ENCODE measurements around the gene KRT5. TPM values are rescaled to one million over a fixed set of nuclear protein-coding genes. Genes with fewer than 3 reads are reported as not detected.

KRT5 gene
- total and polyA plus RNA-seq, 2 of the 13 experiments (the other 11 are each of a cell fraction or from before 2014, with no cell fraction given): 0.08 TPM; not detected in 1

GRCh38 chr12:52551216-52551865 lies 31.1 kb upstream of the KRT5 start:
- Histone ChIP-seq H3K27ac (ENCODE audit: extremely low read length, insufficient read depth, low read length) (no peak overlapping the region), H3K9me3 (ENCODE audit: low read length) (no peaks in the 10 kb centered on the region), H2AFZ (ENCODE audit: low read length) (no peak overlapping the region), H3K4me1 (ENCODE audit: insufficient read depth, low read length) (no peaks in the 10 kb centered on the region), H4K20me1 (ENCODE audit: insufficient read depth, low read length) (no peaks in the 10 kb centered on the region), H3K4me2 (ENCODE audit: low read depth, low read length) (no peak overlapping the region), H3K27me3 (ENCODE audit: control insufficient read depth in 1 of 2, insufficient read depth in 2 of 2, low read length in 2 of 2) (peaks cover 3 to 55% of the 10 kb centered on the region in 2 experiments; a peak in 4 of 5 replicates), H3K79me2 (ENCODE audit: insufficient read depth, low read length) (no peaks in the 10 kb centered on the region), H3K4me3 (replicated peaks in 1 of 3; ENCODE audit: insufficient read depth in 1 of 3, low read depth in 2 of 3, low read length in 3 of 3) (no peak overlapping the region), H3K9ac (ENCODE audit: insufficient read depth, low read depth, low read length) (no peak overlapping the region), H3K36me3 (replicated peaks in 1 of 2; ENCODE audit: control insufficient read depth in 1 of 2, insufficient read depth in 2 of 2, low read length in 2 of 2) (no peaks in the 10 kb centered on the region)
- ChIA-PET CTCF (ENCODE audit: low intra/inter-chr PET ratio, low total read pairs) (no interaction called here), POLR2A (no interaction called here)
- no peak for FAIRE-seq
- TF ChIP-seq, protein P1, sequence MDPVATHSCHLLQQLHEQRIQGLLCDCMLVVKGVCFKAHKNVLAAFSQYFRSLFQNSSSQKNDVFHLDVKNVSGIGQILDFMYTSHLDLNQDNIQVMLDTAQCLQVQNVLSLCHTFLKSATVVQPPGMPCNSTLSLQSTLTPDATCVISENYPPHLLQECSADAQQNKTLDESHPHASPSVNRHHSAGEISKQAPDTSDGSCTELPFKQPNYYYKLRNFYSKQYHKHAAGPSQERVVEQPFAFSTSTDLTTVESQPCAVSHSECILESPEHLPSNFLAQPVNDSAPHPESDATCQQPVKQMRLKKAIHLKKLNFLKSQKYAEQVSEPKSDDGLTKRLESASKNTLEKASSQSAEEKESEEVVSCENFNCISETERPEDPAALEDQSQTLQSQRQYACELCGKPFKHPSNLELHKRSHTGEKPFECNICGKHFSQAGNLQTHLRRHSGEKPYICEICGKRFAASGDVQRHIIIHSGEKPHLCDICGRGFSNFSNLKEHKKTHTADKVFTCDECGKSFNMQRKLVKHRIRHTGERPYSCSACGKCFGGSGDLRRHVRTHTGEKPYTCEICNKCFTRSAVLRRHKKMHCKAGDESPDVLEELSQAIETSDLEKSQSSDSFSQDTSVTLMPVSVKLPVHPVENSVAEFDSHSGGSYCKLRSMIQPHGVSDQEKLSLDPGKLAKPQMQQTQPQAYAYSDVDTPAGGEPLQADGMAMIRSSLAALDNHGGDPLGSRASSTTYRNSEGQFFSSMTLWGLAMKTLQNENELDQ (CRISPR knock-in tag; IDR thresholded peaks at IDR 0.05; ENCODE audit: borderline replicate concordance): no peak
- no peak for TF ChIP-seq ZNF460 (CRISPR knock-in tag; IDR thresholded peaks at IDR 0.05; ENCODE audit: borderline replicate concordance)
- 14% methylated on average over 4 of the region's 6 CpGs for WGBS (ENCODE audit: low lambda C conversion rate)
- BruUV-seq (replicated peaks): no TSS peak
- ATAC-seq: no peak; the same call in 2 of the 3 replicates
- intact Hi-C loops (cut with micrococcal nuclease; ENCODE audit: unreplicated experiment): no loop called here
- no peak for DNase-seq (ENCODE audit: low spot score)
- in situ Hi-C loops (cut with HindIII; ENCODE audit: extremely low pct_ligation_motif_present, low pct_unique_long_range_greater_than_20kb): no loop called here

DNA sequence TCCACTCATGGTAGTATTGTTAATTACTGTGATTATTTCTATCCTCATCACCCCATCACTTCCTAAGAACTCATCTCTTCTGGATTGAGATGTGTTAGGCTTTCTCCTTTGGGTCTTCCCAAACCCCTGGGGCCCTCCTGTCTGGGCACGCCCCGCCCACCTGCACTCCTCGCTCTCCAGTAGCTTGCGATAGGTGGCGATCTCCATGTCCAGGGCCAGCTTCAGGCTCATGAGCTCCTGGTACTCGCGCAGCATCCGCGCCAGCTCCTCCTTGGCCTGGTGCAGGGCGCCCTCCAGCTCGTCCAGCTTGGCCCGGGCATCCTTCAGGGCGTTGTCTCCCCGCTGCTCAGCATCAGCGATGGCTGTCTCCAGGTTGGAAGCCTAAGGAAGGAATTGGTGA lies 25.9 kb upstream of the KRT5 start:
- in situ Hi-C loops (cut with HindIII; ENCODE audit: extremely low pct_ligation_motif_present, low pct_unique_long_range_greater_than_20kb): loop anchor here (25.0 kb wide), 1 partner anchor 409 kb away; no protein-coding TSS in a partner anchor

More for the DNA sequence above, 25.9 kb upstream of the KRT5 start:
- TF ChIP-seq IRX3 (CRISPR knock-in tag; IDR thresholded peaks at IDR 0.05; ENCODE audit: borderline replicate concordance, low read depth): no peak
- TF ChIP-seq, protein P2, sequence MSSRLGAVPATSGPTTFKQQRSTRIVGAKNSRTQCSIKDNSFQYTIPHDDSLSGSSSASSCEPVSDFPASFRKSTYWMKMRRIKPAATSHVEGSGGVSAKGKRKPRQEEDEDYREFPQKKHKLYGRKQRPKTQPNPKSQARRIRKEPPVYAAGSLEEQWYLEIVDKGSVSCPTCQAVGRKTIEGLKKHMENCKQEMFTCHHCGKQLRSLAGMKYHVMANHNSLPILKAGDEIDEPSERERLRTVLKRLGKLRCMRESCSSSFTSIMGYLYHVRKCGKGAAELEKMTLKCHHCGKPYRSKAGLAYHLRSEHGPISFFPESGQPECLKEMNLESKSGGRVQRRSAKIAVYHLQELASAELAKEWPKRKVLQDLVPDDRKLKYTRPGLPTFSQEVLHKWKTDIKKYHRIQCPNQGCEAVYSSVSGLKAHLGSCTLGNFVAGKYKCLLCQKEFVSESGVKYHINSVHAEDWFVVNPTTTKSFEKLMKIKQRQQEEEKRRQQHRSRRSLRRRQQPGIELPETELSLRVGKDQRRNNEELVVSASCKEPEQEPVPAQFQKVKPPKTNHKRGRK (CRISPR knock-in tag; IDR thresholded peaks at IDR 0.05): no peak
- TF ChIP-seq ZFP82 (CRISPR knock-in tag; IDR thresholded peaks at IDR 0.05; ENCODE audit: borderline replicate concordance): no peak
- intact Hi-C loops (cut with micrococcal nuclease; ENCODE audit: unreplicated experiment): no loop called here
- WGBS (ENCODE audit: low lambda C conversion rate): 28% methylated on average over 7 of the region's 15 CpGs
- H3K4me2 ChIP-seq (ENCODE audit: low read depth, low read length): no peak overlapping the region
- H3K79me2 ChIP-seq (ENCODE audit: insufficient read depth, low read length): no peaks in the 10 kb centered on the region
- no peak overlapping the region for H3K4me3 ChIP-seq (replicated peaks in 1 of 3; ENCODE audit: insufficient read depth in 1 of 3, low read depth in 2 of 3, low read length in 3 of 3)
- H2AFZ ChIP-seq (ENCODE audit: low read length): no peak overlapping the region
- ChIA-PET CTCF (ENCODE audit: low intra/inter-chr PET ratio, low total read pairs) (no interaction called here), POLR2A (no interaction called here)
- BruUV-seq (replicated peaks): no TSS peak
- ATAC-seq (no peak), DNase-seq (ENCODE audit: low spot score) (no peak), FAIRE-seq (no peak)
- no peaks in the 10 kb centered on the region for H3K36me3 ChIP-seq (replicated peaks in 1 of 2; ENCODE audit: control insufficient read depth in 1 of 2, insufficient read depth in 2 of 2, low read length in 2 of 2)
- H3K27ac ChIP-seq (ENCODE audit: extremely low read length, insufficient read depth, low read length): no peak overlapping the region
- no peak overlapping the region for H3K9ac ChIP-seq (ENCODE audit: insufficient read depth, low read depth, low read length)
- peaks cover 3 to 20% of the 10 kb centered on the region in 2 experiments; a peak in 3 of 5 replicates for H3K27me3 ChIP-seq (ENCODE audit: control insufficient read depth in 1 of 2, insufficient read depth in 2 of 2, low read length in 2 of 2)
- no peaks in the 10 kb centered on the region for H4K20me1 ChIP-seq (ENCODE audit: insufficient read depth, low read length)
- H3K9me3 ChIP-seq (ENCODE audit: low read length): no peaks in the 10 kb centered on the region
- no peaks in the 10 kb centered on the region for H3K4me1 ChIP-seq (ENCODE audit: insufficient read depth, low read length)
